K562 (cell line): ENCODE results near the gene ASB6. TPM values are rescaled to one million over a fixed set of nuclear protein-coding genes. Genes with fewer than 3 reads are reported as not detected.

ENCODE experiments used
- ATAC-seq: fragments of 200-7000 bp; cut with Tn5 transposase; 3 replicates; pipeline ENCODE4 v1.9.1; 2020; ENCODE audit warnings: moderate library complexity
- BruUV-seq: library from RNA; stranded (reverse); fragments of 400-500 nt; replicated peaks from 2 replicates; lab custom pipeline; 2021; lab: Mats Ljungman, UMichigan
- CTCF ChIA-PET: fragments of 300-600 bp; formaldehyde crosslinking; extraction: SDS; loops from one replicate; lab custom pipeline; 2021; ENCODE audit warnings: low intra/inter-chr PET ratio; lab: Yijun Ruan, JAX
- POLR2A ChIA-PET: fragments of 300-600, 350-650 bp; sonication (Branson Sonifier 250); formaldehyde crosslinking; extraction: SDS; loops from one replicate; lab custom pipeline; 2021; ENCODE audit warnings: antibody characterized with exemption, inconsistent platforms; lab: Yijun Ruan, JAX
- DNase-seq, 4 experiments: peaks; one replicate each; pipeline versions ENCODE4 v3.0.0 to v3.0.0-alpha.2; 2011 to 2018; ENCODE audit warnings: low spot score in 3 of 4, mixed read lengths in 3 of 4; ENCODE audit errors: extremely low read depth in 1 of 4
- FAIRE-seq: peaks from 2 replicates; lab custom pipeline; 2011; peaks lifted over from hg19 to GRCh38; lab: Jason Lieb, UNC
- H2AFZ ChIP-seq: 2 replicates; pipeline ENCODE4 v1.6.0; 2011; ENCODE audit warnings: low read depth, low read length, control low read depth, inconsistent platforms
- H3K27ac ChIP-seq: fragments of 200-600 bp; 3 replicates; pipeline ENCODE4 v1.8.0; 2011; ENCODE audit warnings: low read depth, mild to moderate bottlenecking, control low read depth, inconsistent platforms, low read length, moderate library complexity, mixed read lengths; ENCODE audit errors: extremely low read depth
- H3K27me3 ChIP-seq, 2 experiments: fragments of 300-600 bp in 1 of 2; 2 replicates in 1 of 2; 3 replicates in 1 of 2; pipeline versions ENCODE4 v1.6.0 to v1.8.0; 2011; ENCODE audit warnings: inconsistent platforms in 2 of 2, low read length in 2 of 2, mild to moderate bottlenecking in 1 of 2, mixed read lengths in 1 of 2, moderate library complexity in 1 of 2; ENCODE audit not compliant: control insufficient read depth in 2 of 2, insufficient read depth in 2 of 2
- H3K36me3 ChIP-seq: fragments of 300-600 bp; 3 replicates; pipeline ENCODE4 v1.8.0; 2011; ENCODE audit warnings: mild to moderate bottlenecking, low read length, inconsistent platforms; ENCODE audit not compliant: control insufficient read depth, insufficient read depth
- H3K4me1 ChIP-seq, 2 experiments: fragments of 200-600 bp in 1 of 2; replicated peaks in 1 of 2; 2 replicates in 1 of 2; 3 replicates in 1 of 2; pipeline versions ENCODE4 v1.5.1 to v1.8.0; 2011; ENCODE audit warnings: inconsistent platforms in 2 of 2, low read length in 2 of 2, mild to moderate bottlenecking in 1 of 2, mixed read lengths in 1 of 2, moderate library complexity in 1 of 2; ENCODE audit not compliant: control insufficient read depth in 2 of 2, insufficient read depth in 2 of 2
- H3K4me2 ChIP-seq: 2 replicates; pipeline ENCODE4 v1.6.1; 2011; ENCODE audit warnings: low read length, control low read depth, inconsistent platforms, mixed read lengths; ENCODE audit not compliant: insufficient read depth
- H3K4me3 ChIP-seq: fragments of 200-600 bp; sonication (generic), shearing (Covaris generic); 2 replicates; pipeline ENCODE4 v1.5.1; 2016; ENCODE audit warnings: control low read depth, inconsistent platforms
- H3K79me2 ChIP-seq: fragments of 200-600 bp; 3 replicates; pipeline ENCODE4 v1.8.0; 2011; ENCODE audit warnings: low read length, inconsistent platforms; ENCODE audit not compliant: control insufficient read depth, insufficient read depth
- H3K9ac ChIP-seq, 2 experiments: 2 replicates each; pipeline versions ENCODE4 v1.6.0 to v1.6.1; 2011; ENCODE audit warnings: low read depth in 2 of 2, low read length in 2 of 2, control low read depth in 1 of 2, inconsistent platforms in 1 of 2, mild to moderate bottlenecking in 1 of 2, mixed read lengths in 1 of 2; ENCODE audit not compliant: insufficient read depth in 1 of 2
- H3K9me1 ChIP-seq: one replicate; pipeline ENCODE4 v1.6.0; 2011; ENCODE audit warnings: inconsistent platforms, mild to moderate bottlenecking, low read length, moderate library complexity; ENCODE audit not compliant: control insufficient read depth, insufficient read depth
- H3K9me3 ChIP-seq: replicated peaks from 2 replicates; pipeline ENCODE4 v1.5.1; 2011; ENCODE audit warnings: low read depth, low read length, inconsistent platforms; ENCODE audit not compliant: control insufficient read depth, insufficient read depth
- H4K20me1 ChIP-seq: replicated peaks from 2 replicates; pipeline ENCODE4 v1.6.1; 2011; ENCODE audit warnings: low read length, inconsistent platforms, mixed read lengths; ENCODE audit not compliant: control insufficient read depth, insufficient read depth
- NEUROD1 ChIP-seq: fragments of 150-350 bp; IDR thresholded peaks from 2 replicates; pipeline ENCODE4 v1.6.1; 2014; ENCODE audit warnings: borderline replicate concordance, low read length, low read depth; ENCODE audit not compliant: partially characterized antibody
- SP2 ChIP-seq: IDR thresholded peaks from 2 replicates; pipeline ENCODE4 v1.6.1; 2011; ENCODE audit warnings: mild to moderate bottlenecking, low read depth, low read length, moderate library complexity; ENCODE audit not compliant: poor library complexity, severe bottlenecking; ENCODE audit errors: extremely low read depth
- ZNF277 ChIP-seq: fragments of 250-450 bp; sonication (Bioruptor Pico); IDR thresholded peaks from 2 replicates; pipeline ENCODE4 v1.8.0; 2022; ENCODE audit warnings: inconsistent platforms, mild to moderate bottlenecking, moderate library complexity, borderline replicate concordance
- WGBS: fragments of 100-300 bp; shearing (Covaris generic); methylation state at CpG from one replicate; pipeline ENCODE4 v1.1.6; 2016; ENCODE audit warnings: low coverage, mixed read lengths; ENCODE audit not compliant: insufficient coverage; ENCODE audit errors: missing lambda C conversion rate; 5-methylcytosine and 5-hydroxymethylcytosine counted together
- in situ Hi-C: fragments of 300-500 bp; cut with MboI; formaldehyde crosslinking; loops from 4 replicates; pipeline ENCODE4 v1.15.0; 2018; ENCODE audit warnings: inconsistent platforms, mixed read lengths
- intact Hi-C: fragments of 100-400 bp; cut with micrococcal nuclease; formaldehyde crosslinking; loops from 2 replicates; pipeline ENCODE4 v1.14.2; 2022
- polyA plus RNA-seq, 8 experiments: library from polyadenylated mRNA; depleted of rRNA in 4 of 8; stranded (reverse) in 5 of 8; unstranded in 3 of 8; fragments of >200 nt; fragmentation: Nextera tagmentation in 2 of 8; fragmentation: Illumina TruSeq in 1 of 8; extraction: Ambion mirVana in 2 of 8; extraction: Trizol in 1 of 8; gene quantifications; 2 replicates each; pipeline versions ENCODE4 v1.2.1 to v1.2.3, GENCODE V29; 2011 to 2014; ENCODE audit warnings: inconsistent platforms in 1 of 8, missing spikeins in 1 of 8
- total RNA-seq, 7 experiments: library from RNA; depleted of rRNA in 6 of 7; stranded (reverse); fragments of >200 nt in 6 of 7; fragmentation: Illumina TruSeq in 2 of 7; extraction: Trizol in 2 of 7; gene quantifications; 2 replicates each; pipeline versions ENCODE4 v1.2.1 to v1.2.3, GENCODE V29; 2011 to 2021; ENCODE audit warnings: low replicate concordance in 1 of 7

Gene ASB6
- total and polyA plus RNA-seq, 9 of the 15 experiments (the other 6 are each of a cell fraction or from before 2014, with no cell fraction given): 0.92 to 17.8 (median 11.3) TPM

GRCh38 chr9:129644365-129644764 is 2.4 kb upstream of the ASB6 start:
- H3K9me3 ChIP-seq: no peaks in the 10 kb centered on the region
- TF ChIP-seq NEUROD1 (no peak), SP2 (no peak), ZNF277 (CRISPR knock-in tag) (no peak)
- peaks cover 0 to 50% of the 10 kb centered on the region in 2 experiments; a peak in 3 of 5 replicates for H3K4me1 ChIP-seq
- H3K4me3 ChIP-seq: no peak overlapping the region
- DNase-seq: no peak
- POLR2A ChIA-PET: interaction anchor here (1.0 to 1.5 kb wide), 2 partner anchors 12 to 13 kb away, joined by 3 read pairs; no protein-coding TSS in a partner anchor
- H2AFZ ChIP-seq: peak overlapping the region; percentile 23; the same call in 1 of the 2 replicates
- CTCF ChIA-PET: interaction anchor here (0.9 kb wide), 1 partner anchor 140 kb away, joined by 4 read pairs; no protein-coding TSS in a partner anchor
- intact Hi-C loops: loop anchor here (5.0 to 10.0 kb wide), 3 partner anchors 53 to 240 kb away; no protein-coding TSS in a partner anchor
- no peak overlapping the region for H3K9ac ChIP-seq
- FAIRE-seq: no peak
- peaks cover 7% of the 10 kb centered on the region for H4K20me1 ChIP-seq
- no peak overlapping the region for H3K27ac ChIP-seq
- H3K79me2 ChIP-seq: peaks cover 16% of the 10 kb centered on the region
- peaks cover 7% of the 10 kb centered on the region; the same call in 1 of the 3 replicates for H3K36me3 ChIP-seq
- in situ Hi-C loops: loop anchor here (5.0 kb wide), 1 partner anchor 138 kb away; no protein-coding TSS in a partner anchor
- no peak overlapping the region for H3K4me2 ChIP-seq
- no peak for ATAC-seq
- BruUV-seq: no TSS peak
- H3K27me3 ChIP-seq: no peaks in the 10 kb centered on the region
- WGBS: 60% methylated on average over 11 of the region's 11 CpGs
- no peaks in the 10 kb centered on the region for H3K9me1 ChIP-seq
